G401.6 (cell line): ENCODE measurements around the gene CYSRT1.

Source experiments
- FAIRE-seq: peaks from 2 replicates; lab custom pipeline; 2012; peaks lifted over from hg19 to GRCh38; lab: Jason Lieb, UNC

Gene CYSRT1

DNA sequence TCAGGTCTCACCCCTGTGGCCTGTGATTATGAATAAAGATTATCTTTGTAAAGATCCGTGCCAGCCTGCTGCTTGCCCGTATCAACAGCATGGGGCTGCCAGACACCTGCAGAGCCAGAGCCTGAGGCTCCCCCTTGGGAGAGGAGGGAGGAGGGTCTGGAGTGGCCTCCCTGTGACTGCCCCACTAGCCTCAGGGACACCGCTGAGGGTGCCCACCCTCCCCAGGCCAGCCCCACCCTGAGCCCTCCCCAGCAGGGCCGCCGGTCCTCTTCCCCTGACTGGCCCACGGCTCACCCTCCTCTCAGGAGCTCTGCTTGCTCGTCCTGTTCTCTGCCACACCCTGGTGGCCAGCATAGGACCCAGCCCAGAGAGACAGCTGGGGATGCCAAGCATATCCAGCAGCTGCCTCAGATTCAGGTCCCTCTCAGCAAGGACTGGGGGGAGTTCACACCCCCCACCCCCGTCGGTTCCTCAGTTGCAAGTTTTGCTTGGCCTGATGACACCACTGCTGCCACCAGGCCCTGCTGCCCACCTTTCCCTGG lies 34.6 kb upstream of the CYSRT1 start:
- FAIRE-seq = no peak

DNA sequence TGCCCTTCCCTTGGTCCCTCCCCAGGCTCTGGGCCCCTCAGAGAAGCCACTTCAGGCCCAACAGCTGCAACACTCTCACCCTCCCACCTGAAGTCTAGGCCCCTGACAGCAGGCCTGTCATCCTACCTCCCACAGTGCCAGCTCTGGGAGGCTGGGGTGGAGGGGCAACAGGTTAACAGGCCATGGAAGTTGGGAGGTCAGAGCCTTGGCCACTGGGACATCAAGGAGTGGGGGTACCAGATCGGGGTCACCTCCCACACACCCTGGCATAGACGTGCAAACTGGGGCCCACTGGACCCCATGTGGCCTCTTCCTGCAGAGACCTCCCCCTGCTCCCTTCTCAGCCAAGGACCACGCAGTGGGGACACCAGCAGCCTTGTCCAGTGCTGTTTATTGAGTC lies 33.7 kb upstream of the CYSRT1 start:
- FAIRE-seq = no peak

DNA sequence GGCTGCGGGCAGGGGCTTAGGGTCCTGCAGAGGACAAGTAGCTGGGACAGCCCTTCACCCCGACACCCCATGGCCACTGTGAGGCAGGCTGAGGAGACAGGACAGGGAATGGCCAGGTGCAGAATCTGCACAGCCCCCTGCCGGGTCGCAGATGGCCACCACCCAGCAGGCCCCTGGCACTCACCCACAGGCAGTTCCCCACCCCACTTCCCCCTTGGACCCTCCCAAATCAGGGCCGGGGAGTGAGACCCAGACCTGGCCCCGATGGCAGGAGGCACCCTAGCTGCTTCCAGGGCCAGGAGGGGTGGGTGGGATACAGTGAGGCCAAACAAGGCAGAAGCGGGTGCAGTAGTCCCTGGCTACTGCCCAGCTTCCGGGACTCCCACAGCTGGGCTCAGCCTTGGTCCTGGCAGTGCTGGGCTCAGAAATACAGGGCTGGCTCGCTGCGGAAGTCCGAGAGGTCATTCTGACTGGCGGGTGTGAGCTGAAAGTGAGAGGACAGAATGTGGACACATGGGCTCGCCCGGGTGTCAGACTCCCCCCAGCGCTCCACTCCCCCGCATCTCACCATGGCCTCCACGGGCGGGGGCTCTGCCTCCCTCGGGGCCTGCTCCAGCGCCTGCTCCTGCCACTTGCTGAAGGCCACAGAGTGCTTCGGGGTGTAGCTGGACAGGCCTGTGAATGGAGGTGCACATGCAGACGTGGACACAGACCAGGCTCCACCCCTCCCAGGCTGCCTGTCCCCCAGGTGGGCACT lies 33.1 kb upstream of the CYSRT1 start:
- FAIRE-seq = no peak

DNA sequence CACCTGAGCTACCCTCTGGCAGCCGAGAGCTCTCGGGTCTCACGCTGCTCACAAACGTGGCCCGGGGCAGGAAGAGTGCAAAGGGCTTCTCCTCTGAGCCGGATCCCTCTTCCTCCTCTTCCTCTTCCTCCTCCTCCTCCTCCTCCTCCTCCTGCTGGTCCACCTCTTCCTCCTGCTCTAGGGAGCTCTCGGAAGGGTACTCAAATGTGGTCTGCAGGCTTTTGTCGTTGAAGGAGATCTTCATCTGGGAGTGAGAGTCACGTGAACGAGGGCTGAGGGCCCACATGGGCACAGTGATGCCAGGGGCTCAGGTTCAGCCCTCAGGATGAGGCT lies 32.6 kb upstream of the CYSRT1 start:
- FAIRE-seq = no peak

DNA sequence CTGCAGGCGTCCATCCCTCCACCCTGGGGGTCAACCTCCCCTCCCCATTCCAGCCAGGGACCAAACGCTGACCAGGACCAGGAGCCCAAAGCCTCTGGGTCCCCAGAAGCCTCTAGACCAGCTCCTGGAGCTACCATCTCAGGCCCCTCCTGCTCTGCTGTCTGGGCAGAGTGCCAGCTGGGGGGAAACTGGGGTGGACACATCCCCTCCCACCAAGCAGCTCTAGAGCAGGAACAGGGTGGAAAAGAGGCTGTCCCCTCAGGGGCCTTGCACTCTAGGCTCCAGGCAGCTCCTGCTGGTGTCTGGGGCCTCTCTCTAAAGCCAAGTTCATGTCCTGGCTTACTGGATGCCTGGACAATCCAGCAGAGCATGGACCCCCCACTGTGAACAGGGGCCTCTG lies 32.1 kb upstream of the CYSRT1 start:
- no peak for FAIRE-seq

DNA sequence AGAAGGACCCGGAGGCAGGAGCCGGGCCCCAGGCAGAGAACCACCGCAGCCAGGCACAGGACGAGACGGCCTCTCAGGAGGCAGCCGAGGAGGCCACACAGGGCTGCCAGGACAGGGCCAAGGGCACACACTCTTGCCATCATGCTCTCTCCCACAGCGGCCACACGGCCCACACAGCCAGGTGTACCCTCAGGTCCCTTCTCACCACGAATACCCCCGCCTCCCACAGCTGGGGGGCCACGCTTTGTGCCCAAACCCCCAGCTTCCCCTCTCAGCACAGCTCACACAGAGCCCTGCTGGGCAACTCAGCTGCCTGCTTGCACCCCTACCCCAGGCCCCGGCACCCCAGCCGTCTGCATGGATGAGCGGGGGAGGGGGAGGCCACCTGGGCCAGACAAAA lies 31.2 kb upstream of the CYSRT1 start:
- no peak for FAIRE-seq

DNA sequence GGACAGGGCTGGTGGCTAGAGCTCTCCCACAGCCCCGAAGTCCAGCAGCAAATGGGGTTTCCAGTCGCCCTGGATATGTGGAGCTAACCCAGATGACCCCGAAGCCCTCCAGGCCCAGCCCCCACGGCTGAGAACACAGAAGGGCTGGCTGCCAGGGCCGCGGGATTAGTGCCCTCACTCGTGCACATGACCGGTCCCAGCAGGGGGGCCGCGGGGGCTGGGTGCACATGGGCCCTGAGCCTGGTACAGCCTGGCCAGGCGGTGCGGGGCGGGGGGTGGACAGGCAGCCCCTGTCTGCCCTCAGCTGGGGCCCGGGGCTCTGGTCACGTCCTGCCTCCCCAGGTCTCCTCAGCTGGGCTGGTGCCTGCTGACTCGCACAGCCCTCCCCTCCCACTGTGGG lies 30.6 kb upstream of the CYSRT1 start:
- no peak for FAIRE-seq

DNA sequence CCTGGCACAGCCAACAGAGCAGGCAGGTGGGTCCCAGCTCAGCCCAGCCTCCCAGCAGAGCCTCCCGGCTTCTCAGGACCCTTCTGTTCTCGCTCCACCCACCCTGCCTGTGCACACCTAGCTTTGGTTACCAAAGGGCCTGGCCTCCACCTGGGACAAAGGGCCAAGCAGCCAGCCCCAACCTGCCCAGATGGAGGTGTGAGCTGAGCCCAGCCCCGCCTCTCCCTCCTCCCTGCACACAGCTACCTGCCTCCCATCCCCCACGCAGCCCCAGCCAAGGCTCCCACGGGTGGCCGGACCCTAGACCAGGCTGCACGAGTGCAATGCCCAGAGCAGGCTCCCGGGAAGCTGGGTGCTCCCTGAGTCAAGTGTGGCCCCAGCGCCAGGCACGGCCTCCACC lies 30.1 kb upstream of the CYSRT1 start:
- FAIRE-seq = no peak

DNA sequence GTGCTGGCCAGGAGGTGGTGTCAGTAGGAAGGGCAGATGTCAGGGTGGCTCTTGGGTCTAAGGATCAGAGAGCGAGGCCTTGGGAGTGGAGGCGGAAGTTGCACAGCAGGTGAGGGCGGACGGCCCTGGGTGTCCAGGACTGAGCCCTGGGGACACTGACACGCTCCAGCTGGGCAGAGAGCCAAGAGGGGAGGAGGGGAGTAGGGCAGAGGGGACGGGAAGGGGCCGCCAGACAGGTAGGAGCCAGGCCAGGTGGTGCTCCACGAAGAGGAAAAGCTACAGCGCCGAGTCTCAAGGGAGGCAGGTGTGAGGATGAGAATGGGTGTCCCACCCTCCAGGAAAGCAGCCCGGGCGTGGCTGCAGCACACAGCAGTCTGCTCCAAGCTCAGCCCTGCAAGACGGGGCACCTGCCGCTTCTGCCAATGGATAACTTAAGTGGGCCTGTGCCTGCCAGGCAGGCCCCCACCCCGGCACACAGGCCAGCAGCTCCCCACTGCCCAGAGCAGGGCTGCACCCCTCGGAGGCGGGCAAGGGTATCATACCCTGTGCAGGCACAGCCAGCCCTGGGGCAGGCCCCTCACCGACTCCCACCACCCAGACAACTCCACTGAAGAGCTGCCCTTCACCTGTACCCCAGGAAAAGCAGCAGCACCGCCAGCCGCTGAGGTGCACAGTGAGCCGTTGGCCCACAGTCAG lies 29.3 kb upstream of the CYSRT1 start:
- no peak for FAIRE-seq

DNA sequence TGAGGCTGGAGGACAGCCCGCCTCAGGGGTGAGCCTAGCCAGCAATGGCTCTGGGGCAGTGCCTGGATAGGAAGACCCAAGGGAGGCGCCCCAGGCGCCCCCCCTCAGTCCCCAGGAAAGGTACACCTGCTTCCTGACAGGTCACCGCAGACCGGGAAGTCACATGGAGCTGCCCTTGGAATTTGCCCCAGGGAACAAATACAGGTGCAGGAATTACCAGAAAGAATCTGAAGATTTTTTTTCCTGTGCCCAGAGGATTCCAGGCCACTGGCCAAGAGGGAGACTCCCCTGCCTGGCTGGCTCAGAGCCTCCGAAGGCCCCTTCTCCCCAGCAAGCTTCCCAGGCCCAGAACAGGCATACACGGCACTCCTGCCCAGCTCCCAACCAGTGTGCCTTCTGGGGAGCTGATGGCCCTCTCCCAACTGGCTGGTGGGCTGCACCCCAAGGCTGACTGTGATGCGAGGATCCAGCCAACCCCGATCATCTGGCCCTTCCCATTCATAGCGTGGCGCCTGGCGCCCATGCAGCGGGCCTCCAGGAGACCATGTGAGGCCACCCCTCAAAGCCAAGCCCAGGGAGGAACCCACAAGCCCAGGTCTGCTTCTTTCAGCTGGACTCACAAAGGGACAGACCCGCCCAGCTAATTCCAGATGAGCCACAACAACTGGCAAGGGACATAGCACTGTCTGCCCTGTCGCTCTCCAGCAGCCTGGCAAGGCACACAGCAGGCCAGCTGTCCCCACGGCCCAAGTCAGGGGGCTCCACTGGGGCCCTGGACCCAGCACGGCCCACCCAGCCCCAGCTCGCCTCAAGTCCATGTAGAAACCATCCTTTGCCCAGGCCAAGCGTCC lies 26.7 kb upstream of the CYSRT1 start:
- FAIRE-seq = no peak

DNA sequence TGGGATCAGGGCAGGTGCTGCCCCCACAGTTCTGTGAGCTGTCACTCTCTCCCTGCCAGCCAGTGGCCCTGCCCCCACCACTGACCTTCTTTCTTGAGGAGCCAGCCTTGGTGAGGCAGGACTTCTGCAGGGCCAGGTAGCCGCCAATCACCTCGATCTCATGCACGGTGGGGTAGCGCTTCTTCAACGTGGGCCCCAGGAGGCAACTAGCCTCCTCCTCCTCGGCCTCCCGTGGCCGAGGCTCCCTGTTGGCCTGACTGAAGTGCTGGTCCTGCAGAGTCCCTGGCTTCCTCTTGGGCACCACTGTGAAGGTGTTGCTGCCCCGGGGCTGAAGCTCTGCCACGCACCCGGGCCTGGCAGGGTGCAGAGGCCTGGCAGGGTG lies 26.1 kb upstream of the CYSRT1 start:
- no peak for FAIRE-seq

DNA sequence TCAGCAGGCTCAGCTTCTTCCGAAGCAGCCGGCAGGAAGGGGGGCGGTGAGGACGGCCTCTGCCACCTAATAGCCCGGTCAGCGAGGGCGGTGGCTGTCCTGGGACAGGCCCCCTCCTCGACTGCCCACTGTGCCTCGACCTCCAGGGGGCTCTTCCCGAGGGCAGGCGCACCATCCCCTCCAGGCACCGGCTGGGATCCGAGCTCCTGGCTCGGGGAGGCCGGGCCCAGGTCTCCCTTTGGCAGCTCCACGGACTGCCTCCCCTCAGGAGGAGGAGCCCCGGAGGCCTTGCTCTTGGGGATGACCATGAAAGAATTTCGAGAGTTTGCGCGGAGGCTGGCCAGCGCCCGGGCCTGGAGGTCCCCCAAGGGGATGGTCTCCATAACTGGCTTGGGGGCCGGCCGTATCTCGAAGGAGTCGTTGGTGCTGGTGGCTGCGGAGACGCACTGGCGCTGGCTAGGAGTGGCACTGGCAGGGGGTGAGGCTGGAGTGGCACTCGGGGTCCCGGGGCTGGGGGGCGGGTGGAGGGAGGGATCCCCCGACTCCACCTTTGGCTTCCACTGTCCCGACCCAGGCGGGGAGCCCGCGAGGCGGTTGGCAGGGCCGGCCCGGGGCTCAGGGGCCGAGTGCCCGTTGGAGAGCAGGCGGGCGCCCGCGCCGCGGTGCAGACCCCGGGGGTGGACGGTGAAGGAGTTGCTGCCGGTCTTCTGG lies 25.4 kb upstream of the CYSRT1 start:
- no peak for FAIRE-seq

DNA sequence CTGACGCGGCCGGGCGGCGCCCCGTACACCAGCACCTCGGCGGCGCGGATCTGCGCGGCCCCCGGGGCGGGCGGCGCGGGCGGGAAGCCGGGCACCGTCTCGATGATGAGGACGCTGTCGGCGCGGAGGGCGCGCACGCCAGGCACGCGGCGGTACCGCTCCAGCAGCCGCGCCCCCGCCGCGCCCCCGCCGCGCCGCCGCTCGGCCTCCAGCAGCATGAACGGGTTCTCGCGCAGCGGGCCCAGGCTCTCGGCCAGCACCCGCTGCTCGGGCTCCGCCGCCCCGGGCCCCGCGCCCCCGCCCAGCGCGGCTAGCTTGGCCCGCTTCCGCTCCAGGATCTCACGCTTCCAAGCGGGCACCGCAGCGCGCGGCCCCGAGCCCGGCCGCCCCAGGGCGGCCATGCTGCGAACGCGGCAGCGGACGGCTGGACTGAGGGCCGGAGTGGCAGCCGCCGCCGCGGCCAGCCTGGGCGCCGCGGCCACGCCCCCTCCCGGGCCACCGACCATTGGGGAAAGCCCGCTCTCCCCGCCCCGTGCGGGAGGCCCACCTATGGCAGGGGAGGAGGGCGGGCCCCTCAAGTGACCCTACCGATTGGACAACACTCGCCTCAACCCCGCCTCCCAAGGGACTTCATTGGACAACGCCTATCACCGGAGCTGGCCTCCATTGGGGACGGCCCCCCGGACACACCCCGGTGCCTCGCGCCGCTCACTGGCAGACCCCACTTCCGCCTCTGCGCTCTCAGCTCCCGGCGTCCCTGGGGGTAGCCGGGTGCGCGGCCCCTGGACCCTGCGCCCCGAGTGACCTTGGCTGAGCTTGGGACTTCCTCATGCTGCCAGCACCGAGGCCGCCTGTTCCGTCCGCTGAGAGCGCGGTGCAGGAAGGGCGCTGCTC lies 24.4 kb upstream of the CYSRT1 start, which contains the start of gene TPRN:
TPRN (minus strand) TSS at position 431 of the 894 bp plus-strand sequence; CDS start at position 401, 30 bp downstream.
- FAIRE-seq = peak; percentile 95

DNA sequence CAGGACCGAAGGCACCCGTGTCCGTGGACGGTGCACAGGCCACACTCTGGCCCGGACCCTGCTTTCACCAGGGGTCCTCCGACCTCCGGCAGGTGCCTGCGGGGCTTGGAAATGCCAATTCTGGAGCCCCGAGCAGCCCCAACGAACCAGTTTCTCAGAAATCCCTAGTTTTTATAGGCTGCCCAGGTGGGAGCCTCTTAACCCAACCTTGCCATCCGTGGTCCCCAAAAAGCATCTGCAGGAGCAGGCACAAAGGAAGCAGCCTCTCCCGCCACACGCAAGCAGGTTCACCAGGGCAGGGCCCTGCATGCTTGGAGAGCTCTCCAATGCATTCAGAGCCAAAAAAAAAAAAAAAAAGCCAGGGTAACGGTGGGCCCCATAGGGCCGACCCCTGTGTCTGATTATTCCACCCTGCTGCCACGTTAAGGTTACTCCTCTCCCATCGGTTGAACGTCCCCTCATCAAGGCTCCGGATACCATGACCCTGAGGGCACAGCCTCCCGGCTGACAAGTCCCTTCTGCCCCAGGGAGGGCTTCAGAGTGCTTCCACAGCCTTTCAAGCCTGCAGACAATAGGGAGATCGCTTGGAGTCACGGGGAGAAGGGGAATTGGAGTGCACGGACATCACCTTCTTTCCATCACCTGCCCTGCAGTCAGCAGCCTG lies 23.6 kb upstream of the CYSRT1 start:
- FAIRE-seq = no peak

DNA sequence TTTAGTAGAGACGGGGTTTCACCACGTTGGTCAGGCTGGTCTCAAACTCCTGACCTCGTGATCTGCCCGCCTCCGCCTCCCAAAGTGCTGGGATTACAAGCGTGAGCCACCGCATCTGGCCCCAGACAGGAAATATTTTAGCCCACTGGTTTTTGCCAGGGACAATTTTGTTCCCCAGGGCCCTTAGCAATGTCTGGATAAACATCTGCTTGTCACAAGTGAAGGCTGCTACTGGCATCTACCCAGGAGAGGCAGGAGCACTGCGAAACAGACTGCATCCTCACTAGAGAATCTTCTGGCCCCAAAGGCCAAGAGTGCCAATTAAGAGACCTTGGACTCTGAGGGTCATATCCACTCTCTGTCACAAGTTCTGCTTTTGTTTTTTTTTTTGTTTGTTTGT lies 22.0 kb upstream of the CYSRT1 start:
- no peak for FAIRE-seq

DNA sequence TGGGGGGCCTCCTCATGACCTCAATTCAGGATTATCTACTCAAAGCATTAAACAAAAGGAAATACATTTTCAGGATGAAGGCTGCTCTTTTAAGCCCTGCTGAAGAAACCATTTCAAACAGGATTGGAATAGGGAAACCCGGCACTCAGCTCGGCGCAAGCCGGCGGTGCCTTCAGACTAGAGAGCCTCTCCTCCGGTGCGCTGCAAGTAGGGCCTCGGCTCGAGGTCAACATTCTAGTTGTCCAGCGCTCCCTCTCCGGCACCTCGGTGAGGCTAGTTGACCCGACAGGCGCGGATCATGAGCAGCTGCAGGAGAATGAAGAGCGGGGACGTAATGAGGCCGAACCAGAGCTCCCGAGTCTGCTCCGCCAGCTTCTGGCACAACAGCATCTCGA lies 20.2 kb upstream of the CYSRT1 start:
- FAIRE-seq = no peak

DNA sequence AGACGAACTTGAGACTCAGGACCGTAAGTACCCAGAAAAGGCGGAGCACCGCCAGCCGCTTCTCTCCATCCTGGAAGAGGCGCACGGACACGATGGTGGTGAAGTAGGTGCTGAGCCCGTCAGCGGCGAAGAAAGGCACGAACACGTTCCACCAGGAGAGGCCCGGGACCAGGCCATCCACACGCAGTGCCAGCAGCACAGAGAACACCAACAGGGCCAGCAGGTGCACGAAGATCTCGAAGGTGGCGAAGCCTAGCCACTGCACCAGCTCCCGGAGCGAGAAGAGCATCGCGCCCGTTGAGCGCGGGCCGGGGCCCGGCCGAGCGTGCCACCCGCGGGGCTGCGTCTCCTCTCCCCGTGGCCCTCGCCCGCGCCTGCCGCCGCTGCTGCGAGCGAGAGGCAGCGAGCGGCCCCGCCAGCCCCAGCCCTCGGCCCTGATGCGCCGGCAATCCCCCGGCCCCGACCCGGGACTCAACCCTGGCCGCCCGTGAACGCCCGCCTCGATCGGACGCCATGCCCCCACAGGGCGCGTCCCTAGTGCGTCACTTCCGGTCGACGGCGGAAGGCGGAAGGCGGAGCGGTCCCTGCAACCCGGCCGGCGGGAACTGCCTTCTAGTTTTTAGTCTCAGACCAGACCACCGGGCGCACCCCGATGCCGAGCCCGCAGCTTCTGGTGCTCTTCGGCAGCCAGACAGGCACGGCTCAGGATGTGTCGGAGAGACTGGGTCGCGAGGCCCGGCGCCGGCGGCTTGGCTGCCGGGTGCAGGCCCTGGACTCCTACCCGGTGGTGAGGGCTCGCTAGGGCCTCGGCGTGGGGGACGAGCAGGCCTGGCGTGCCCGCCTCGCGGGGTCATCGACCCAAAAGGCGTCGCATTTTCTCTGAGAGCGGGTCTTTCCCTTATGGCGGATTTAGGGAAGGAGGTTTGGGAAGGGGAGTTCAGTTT lies 19.6 kb upstream of the CYSRT1 start, which contains the start of the genes NDOR1 and TMEM203:
NDOR1 (plus strand) TSS at position 575 of the 944 bp plus-strand sequence; CDS start at position 653, 78 bp downstream.
TMEM203 (minus strand) TSS at position 523 of the 944 bp plus-strand sequence; CDS start at position 289, 234 bp downstream.
- FAIRE-seq = no peak

DNA sequence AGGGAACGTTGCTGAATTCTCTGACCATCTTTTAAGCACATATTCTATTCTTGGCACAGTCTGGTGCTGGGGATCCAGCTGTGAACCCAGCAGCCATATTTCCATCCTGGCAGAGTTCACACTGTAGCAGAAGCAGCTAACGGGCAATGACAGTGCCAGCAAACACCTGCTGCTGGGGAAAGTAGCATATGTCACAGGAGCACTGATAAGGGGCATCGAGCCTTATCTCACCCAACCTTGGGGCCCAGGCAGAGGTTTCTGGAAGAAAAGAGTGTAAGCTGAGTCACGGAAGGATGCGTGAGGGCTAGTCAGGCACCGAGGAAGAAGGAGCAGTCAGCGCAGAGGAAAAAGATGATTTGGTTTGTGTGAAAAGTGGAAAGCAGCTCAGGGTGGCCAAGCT lies 18.4 kb upstream of the CYSRT1 start:
- no peak for FAIRE-seq

DNA sequence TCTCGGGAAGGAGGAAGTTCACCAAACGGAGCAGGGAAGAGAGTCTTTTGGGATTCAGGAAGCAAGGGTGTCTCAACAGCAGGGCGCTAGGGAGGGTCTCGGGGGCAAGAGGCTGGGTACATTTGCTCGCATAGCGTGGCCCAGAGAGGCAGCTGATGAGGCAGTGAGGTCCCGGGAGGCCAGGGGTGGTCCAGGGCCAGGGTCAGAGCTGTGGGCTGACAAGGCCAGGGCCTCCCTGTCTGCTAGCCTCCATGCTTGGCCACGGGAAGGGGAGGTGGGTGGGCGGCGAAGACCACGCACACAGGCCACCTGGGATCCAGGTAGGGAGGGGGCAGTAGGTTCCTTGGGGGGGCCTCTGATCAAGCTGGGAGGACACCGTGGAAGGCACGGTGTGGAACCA lies 13.4 kb upstream of the CYSRT1 start:
- FAIRE-seq = no peak
